Muscle layer of duodenum (tissue), 2 donors: ENCODE results near the gene RAPGEF2.

Source experiments
- H3K27ac ChIP-seq: one replicate; pipeline ENCODE4 v1.7.0; 2013; ENCODE audit warnings: mild to moderate bottlenecking, low read length
- H3K27me3 ChIP-seq: one replicate; pipeline ENCODE4 v1.7.0; 2013; ENCODE audit warnings: low read depth, mild to moderate bottlenecking, control low read depth, low read length
- H3K36me3 ChIP-seq, 2 donors: one replicate each; pipeline ENCODE4 v1.7.0; 2013; ENCODE audit warnings: low read length in 2 of 2, control low read depth in 1 of 2, mild to moderate bottlenecking in 1 of 2; ENCODE audit not compliant: insufficient read depth in 2 of 2, control insufficient read depth in 1 of 2
- H3K4me1 ChIP-seq, 2 donors: one replicate each; pipeline ENCODE4 v1.7.0; 2013; ENCODE audit warnings: low read length in 2 of 2, mild to moderate bottlenecking in 2 of 2, control low read depth in 1 of 2, moderate library complexity in 1 of 2; ENCODE audit not compliant: insufficient read depth in 2 of 2, control insufficient read depth in 1 of 2
- H3K4me3 ChIP-seq, 2 donors: one replicate each; pipeline ENCODE4 v1.7.0; 2013; ENCODE audit warnings: low read length in 2 of 2, low read depth in 1 of 2, mild to moderate bottlenecking in 1 of 2
- H3K9me3 ChIP-seq, 2 donors: one replicate each; pipeline ENCODE4 v1.7.0; 2013; ENCODE audit warnings: low read length in 2 of 2, control low read depth in 1 of 2, mild to moderate bottlenecking in 1 of 2; ENCODE audit not compliant: control insufficient read depth in 1 of 2
- donor health status: healthy.

The RAPGEF2 gene

GRCh38 chr4:159201168-159201567 lies 98.3 kb downstream of the RAPGEF2 start:
- Histone ChIP-seq H3K27ac (no peak overlapping the region), H3K4me1 (peaks cover under 1 to 4% of the 10 kb centered on the region in 2 donors), H3K27me3 (no peaks in the 10 kb centered on the region), H3K9me3 (no peaks in the 10 kb centered on the region), H3K4me3 (no peak overlapping the region), H3K36me3 (no peaks in the 10 kb centered on the region)

GRCh38 chr4:159204566-159204965 lies 101.7 kb downstream of the RAPGEF2 start:
- Histone ChIP-seq H3K9me3 (no peaks in the 10 kb centered on the region), H3K4me1 (peaks cover 5 to 10% of the 10 kb centered on the region in 2 donors), H3K36me3 (no peaks in the 10 kb centered on the region), H3K27me3 (no peaks in the 10 kb centered on the region), H3K4me3 (no peak overlapping the region), H3K27ac (no peak overlapping the region)

GRCh38 chr4:159205466-159205865 lies 102.6 kb downstream of the RAPGEF2 start:
- no peaks in the 10 kb centered on the region for H3K9me3 ChIP-seq
- peaks cover 5 to 10% of the 10 kb centered on the region in 2 donors for H3K4me1 ChIP-seq
- no peak overlapping the region for H3K4me3 ChIP-seq
- peaks cover 0 to under 1% of the 10 kb centered on the region in 2 donors for H3K36me3 ChIP-seq
- no peak overlapping the region for H3K27ac ChIP-seq
- no peaks in the 10 kb centered on the region for H3K27me3 ChIP-seq

GRCh38 chr4:159206427-159206871 lies 103.6 kb downstream of the RAPGEF2 start:
- no peaks in the 10 kb centered on the region for H3K9me3 ChIP-seq
- peaks cover 5 to 7% of the 10 kb centered on the region in 2 donors for H3K4me1 ChIP-seq
- H3K27ac ChIP-seq = no peak overlapping the region
- H3K27me3 ChIP-seq = no peaks in the 10 kb centered on the region
- H3K36me3 ChIP-seq = peaks cover 0 to 4% of the 10 kb centered on the region in 2 donors
- H3K4me3 ChIP-seq = no peak overlapping the region

- Histone ChIP-seq H3K27ac (no peak overlapping the region), H3K9me3 (no peaks in the 10 kb centered on the region), H3K27me3 (no peaks in the 10 kb centered on the region), H3K4me1 (peaks cover 5 to 6% of the 10 kb centered on the region in 2 donors), H3K4me3 (no peak overlapping the region), H3K36me3 (peaks cover 0 to 4% of the 10 kb centered on the region in 2 donors)
Observed at GRCh38 chr4:159209249-159209648, 106.4 kb downstream of the RAPGEF2 start.

GRCh38 chr4:159210975-159211374 lies 108.1 kb downstream of the RAPGEF2 start:
- peaks cover 5 to 9% of the 10 kb centered on the region in 2 donors for H3K4me1 ChIP-seq

GRCh38 chr4:159212675-159213293 lies 109.9 kb downstream of the RAPGEF2 start:
- Histone ChIP-seq H3K4me3 (no peak overlapping the region), H3K27ac (no peak overlapping the region), H3K9me3 (no peaks in the 10 kb centered on the region), H3K27me3 (no peaks in the 10 kb centered on the region), H3K36me3 (peaks cover 0 to 4% of the 10 kb centered on the region in 2 donors), H3K4me1 (peaks cover 0 to 3% of the 10 kb centered on the region in 2 donors)

More at GRCh38 chr4:159210975-159211374, 108.1 kb downstream of the RAPGEF2 start:
- no peaks in the 10 kb centered on the region for H3K27me3 ChIP-seq
- H3K36me3 ChIP-seq = peaks cover 0 to 4% of the 10 kb centered on the region in 2 donors
- no peak overlapping the region for H3K4me3 ChIP-seq
- no peaks in the 10 kb centered on the region for H3K9me3 ChIP-seq
- no peak overlapping the region for H3K27ac ChIP-seq

GRCh38 chr4:159216834-159217233 lies 114.0 kb downstream of the RAPGEF2 start:
- Histone ChIP-seq H3K9me3 (no peaks in the 10 kb centered on the region), H3K27ac (no peak overlapping the region), H3K36me3 (no peaks in the 10 kb centered on the region), H3K4me3 (no peak overlapping the region), H3K27me3 (no peaks in the 10 kb centered on the region), H3K4me1 (peaks cover 0 to 8% of the 10 kb centered on the region in 2 donors)

- Histone ChIP-seq H3K9me3 (no peaks in the 10 kb centered on the region), H3K27me3 (no peaks in the 10 kb centered on the region), H3K36me3 (no peaks in the 10 kb centered on the region), H3K4me1 (peaks cover 0 to 8% of the 10 kb centered on the region in 2 donors), H3K4me3 (no peak overlapping the region), H3K27ac (no peak overlapping the region)
Observed at GRCh38 chr4:159219862-159220261, 117.0 kb downstream of the RAPGEF2 start.

GRCh38 chr4:159220353-159220752 lies 117.5 kb downstream of the RAPGEF2 start:
- Histone ChIP-seq H3K36me3 (no peaks in the 10 kb centered on the region), H3K4me1 (peaks cover 0 to 8% of the 10 kb centered on the region in 2 donors), H3K9me3 (no peaks in the 10 kb centered on the region), H3K4me3 (no peak overlapping the region), H3K27me3 (no peaks in the 10 kb centered on the region), H3K27ac (no peak overlapping the region)

- Histone ChIP-seq H3K9me3 (no peaks in the 10 kb centered on the region), H3K4me3 (no peak overlapping the region), H3K27me3 (no peaks in the 10 kb centered on the region), H3K36me3 (no peaks in the 10 kb centered on the region), H3K27ac (no peak overlapping the region), H3K4me1 (peaks cover 0 to 5% of the 10 kb centered on the region in 2 donors)
Observed at GRCh38 chr4:159221280-159221679, 118.4 kb downstream of the RAPGEF2 start.
